HL-60 (cell line): Measurements from ENCODE around the gene USP50.

Source experiments
- DNase-seq, 2 experiments: peaks; one replicate each; pipeline ENCODE4 v3.0.0-alpha.2; 2010 to 2020; ENCODE audit warnings: low read depth in 1 of 2, low spot score in 1 of 2
- H3K27ac ChIP-seq: fragments of 250-450 bp; sonication (Bioruptor Pico); replicated peaks from 2 replicates; pipeline ENCODE4 v1.5.1; 2020; ENCODE audit warnings: mild to moderate bottlenecking, moderate library complexity
- H3K27me3 ChIP-seq: fragments of 250-450 bp; sonication (Bioruptor Pico); 2 replicates; pipeline ENCODE4 v1.5.1; 2021; ENCODE audit warnings: mild to moderate bottlenecking, moderate library complexity; ENCODE audit not compliant: insufficient read depth, poor library complexity, severe bottlenecking
- H3K4me3 ChIP-seq: replicated peaks from 2 replicates; pipeline ENCODE4 v1.5.1; 2011; ENCODE audit warnings: mild to moderate bottlenecking, control low read depth, low read length; ENCODE audit not compliant: insufficient read depth
- CTCF ChIP-seq: IDR thresholded peaks from one replicate; pipeline ENCODE4 v1.5.1; 2011; ENCODE audit warnings: low read length, control low read depth, inconsistent platforms; ENCODE audit not compliant: insufficient read depth
- GABPA ChIP-seq: IDR thresholded peaks from 2 replicates; pipeline ENCODE4 v1.6.1; 2012; ENCODE audit warnings: low read depth
- POLR2AphosphoS5 ChIP-seq: IDR thresholded peaks from 2 replicates; pipeline ENCODE4 v1.6.1; 2012; ENCODE audit warnings: low read depth
- REST ChIP-seq: IDR thresholded peaks from 2 replicates; pipeline ENCODE4 v1.6.1; 2012; ENCODE audit warnings: low read depth; ENCODE audit not compliant: insufficient replicate concordance
- SPI1 ChIP-seq: IDR thresholded peaks from 2 replicates; pipeline ENCODE4 v1.6.1; 2012; ENCODE audit warnings: low read depth, mild to moderate bottlenecking, borderline replicate concordance

USP50 gene

GRCh38 chr15:50563756-50564155 is 17.3 kb upstream of the USP50 start:
- H3K4me3 ChIP-seq: no peak overlapping the region
- DNase-seq: no peak
- H3K27ac ChIP-seq: no peak overlapping the region
- TF ChIP-seq POLR2AphosphoS5: no peak
- no peak for TF ChIP-seq SPI1
- TF ChIP-seq CTCF: no peak
- TF ChIP-seq GABPA: no peak
- no peak for TF ChIP-seq REST
- H3K27me3 ChIP-seq: no peaks in the 10 kb centered on the region

GRCh38 chr15:50562735-50563640 is 16.5 kb upstream of the USP50 start:
- DNase-seq: peak in 1 of 2 experiments; percentile 15
- H3K27ac ChIP-seq: no peak overlapping the region
- no peak overlapping the region for H3K4me3 ChIP-seq
- H3K27me3 ChIP-seq: no peaks in the 10 kb centered on the region
- TF ChIP-seq REST: no peak
- TF ChIP-seq CTCF: no peak
- no peak for TF ChIP-seq GABPA
- TF ChIP-seq SPI1: no peak
- TF ChIP-seq POLR2AphosphoS5: no peak

- Histone ChIP-seq H3K4me3 (no peak overlapping the region), H3K27me3 (no peaks in the 10 kb centered on the region), H3K27ac (no peak overlapping the region)
- no peak for DNase-seq
- TF ChIP-seq SPI1 (no peak), REST (no peak), CTCF (no peak), GABPA (no peak), POLR2AphosphoS5 (no peak)
These were observed 11.5 kb upstream of the USP50 start for GRCh38 chr15:50558012-50558411.
